Liver (tissue), 3 donors: Measurements from ENCODE around the gene CORT.

ENCODE experiments used
- GABPA ChIP-seq, 2 donors: IDR thresholded peaks in 1 of 2; conservative IDR thresholded peaks in 1 of 2; 2 replicates each; pipeline ENCODE4 v1.6.1; 2016; ENCODE audit warnings: antibody characterized with exemption in 2 of 2, mild to moderate bottlenecking in 1 of 2, moderate library complexity in 1 of 2
- MAX ChIP-seq: IDR thresholded peaks from 2 replicates; pipeline ENCODE4 v1.6.1; 2016; ENCODE audit warnings: antibody characterized with exemption
- NR2F2 ChIP-seq: IDR thresholded peaks from 2 replicates; pipeline ENCODE4 v1.6.1; 2016; ENCODE audit warnings: antibody characterized with exemption
- RAD21 ChIP-seq, 2 donors: IDR thresholded peaks; 2 replicates each; pipeline ENCODE4 v1.6.1; 2016; ENCODE audit warnings: antibody characterized with exemption in 2 of 2, mild to moderate bottlenecking in 2 of 2
- TAF1 ChIP-seq: conservative IDR thresholded peaks from 2 replicates; pipeline ENCODE4 v1.6.1; 2016; ENCODE audit warnings: antibody characterized with exemption, mild to moderate bottlenecking
- TF ChIP-seq, protein P1 (sequence below): fragments of 150-350 bp; IDR thresholded peaks from 2 replicates; pipeline ENCODE4 v1.5.1; 2017; ENCODE audit warnings: improper control_type of control experiment, low read depth, low read length; ENCODE audit not compliant: missing input control
- TF ChIP-seq, protein P2 (sequence below): IDR thresholded peaks from 2 replicates; pipeline ENCODE4 v1.6.1; 2016; ENCODE audit warnings: antibody characterized with exemption, mild to moderate bottlenecking
- donor health status: healthy.
- donor health status: healthy.

DNA sequence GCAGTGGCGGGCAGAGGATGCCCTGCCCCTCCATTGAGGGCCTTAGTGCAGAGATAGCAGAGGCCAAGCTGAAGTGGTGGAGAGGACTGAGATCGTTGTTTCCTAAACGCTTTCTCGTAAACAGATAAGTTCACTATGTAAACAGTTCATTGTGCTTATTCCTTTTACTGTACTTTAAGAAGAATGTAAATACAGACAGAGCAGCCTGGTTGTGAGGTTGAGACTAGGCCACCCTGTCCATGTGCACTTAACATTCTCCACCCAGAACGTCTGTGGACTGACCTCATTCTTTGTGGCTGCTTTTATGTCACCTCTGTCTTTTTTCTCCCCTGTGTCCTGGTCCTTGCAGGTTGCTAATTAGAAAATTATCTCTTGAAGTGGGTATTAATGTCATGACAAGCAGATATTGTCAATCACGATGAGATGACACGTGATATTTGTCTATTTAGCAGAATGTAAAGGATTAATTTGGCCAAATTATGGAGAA lies 11.1 kb upstream of the CORT start:
- TF ChIP-seq, protein P1, sequence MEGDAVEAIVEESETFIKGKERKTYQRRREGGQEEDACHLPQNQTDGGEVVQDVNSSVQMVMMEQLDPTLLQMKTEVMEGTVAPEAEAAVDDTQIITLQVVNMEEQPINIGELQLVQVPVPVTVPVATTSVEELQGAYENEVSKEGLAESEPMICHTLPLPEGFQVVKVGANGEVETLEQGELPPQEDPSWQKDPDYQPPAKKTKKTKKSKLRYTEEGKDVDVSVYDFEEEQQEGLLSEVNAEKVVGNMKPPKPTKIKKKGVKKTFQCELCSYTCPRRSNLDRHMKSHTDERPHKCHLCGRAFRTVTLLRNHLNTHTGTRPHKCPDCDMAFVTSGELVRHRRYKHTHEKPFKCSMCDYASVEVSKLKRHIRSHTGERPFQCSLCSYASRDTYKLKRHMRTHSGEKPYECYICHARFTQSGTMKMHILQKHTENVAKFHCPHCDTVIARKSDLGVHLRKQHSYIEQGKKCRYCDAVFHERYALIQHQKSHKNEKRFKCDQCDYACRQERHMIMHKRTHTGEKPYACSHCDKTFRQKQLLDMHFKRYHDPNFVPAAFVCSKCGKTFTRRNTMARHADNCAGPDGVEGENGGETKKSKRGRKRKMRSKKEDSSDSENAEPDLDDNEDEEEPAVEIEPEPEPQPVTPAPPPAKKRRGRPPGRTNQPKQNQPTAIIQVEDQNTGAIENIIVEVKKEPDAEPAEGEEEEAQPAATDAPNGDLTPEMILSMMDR = no peak
- TF ChIP-seq TAF1 = no peak
- no peak for TF ChIP-seq GABPA (IDR thresholded peaks at IDR 0.05 in 1 of 2, conservative IDR thresholded peaks at IDR 0.05 in 1 of 2)
- no peak for TF ChIP-seq NR2F2
- TF ChIP-seq MAX = no peak
- no peak for TF ChIP-seq RAD21 (IDR thresholded peaks at IDR 0.05)
- TF ChIP-seq, protein P2, sequence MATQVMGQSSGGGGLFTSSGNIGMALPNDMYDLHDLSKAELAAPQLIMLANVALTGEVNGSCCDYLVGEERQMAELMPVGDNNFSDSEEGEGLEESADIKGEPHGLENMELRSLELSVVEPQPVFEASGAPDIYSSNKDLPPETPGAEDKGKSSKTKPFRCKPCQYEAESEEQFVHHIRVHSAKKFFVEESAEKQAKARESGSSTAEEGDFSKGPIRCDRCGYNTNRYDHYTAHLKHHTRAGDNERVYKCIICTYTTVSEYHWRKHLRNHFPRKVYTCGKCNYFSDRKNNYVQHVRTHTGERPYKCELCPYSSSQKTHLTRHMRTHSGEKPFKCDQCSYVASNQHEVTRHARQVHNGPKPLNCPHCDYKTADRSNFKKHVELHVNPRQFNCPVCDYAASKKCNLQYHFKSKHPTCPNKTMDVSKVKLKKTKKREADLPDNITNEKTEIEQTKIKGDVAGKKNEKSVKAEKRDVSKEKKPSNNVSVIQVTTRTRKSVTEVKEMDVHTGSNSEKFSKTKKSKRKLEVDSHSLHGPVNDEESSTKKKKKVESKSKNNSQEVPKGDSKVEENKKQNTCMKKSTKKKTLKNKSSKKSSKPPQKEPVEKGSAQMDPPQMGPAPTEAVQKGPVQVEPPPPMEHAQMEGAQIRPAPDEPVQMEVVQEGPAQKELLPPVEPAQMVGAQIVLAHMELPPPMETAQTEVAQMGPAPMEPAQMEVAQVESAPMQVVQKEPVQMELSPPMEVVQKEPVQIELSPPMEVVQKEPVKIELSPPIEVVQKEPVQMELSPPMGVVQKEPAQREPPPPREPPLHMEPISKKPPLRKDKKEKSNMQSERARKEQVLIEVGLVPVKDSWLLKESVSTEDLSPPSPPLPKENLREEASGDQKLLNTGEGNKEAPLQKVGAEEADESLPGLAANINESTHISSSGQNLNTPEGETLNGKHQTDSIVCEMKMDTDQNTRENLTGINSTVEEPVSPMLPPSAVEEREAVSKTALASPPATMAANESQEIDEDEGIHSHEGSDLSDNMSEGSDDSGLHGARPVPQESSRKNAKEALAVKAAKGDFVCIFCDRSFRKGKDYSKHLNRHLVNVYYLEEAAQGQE = no peak
